Endometrium (tissue), 2 donors: ENCODE measurements around the gene STBD1.
"Not testable (repeated sequence)": the region's sequence is repeated elsewhere in the genome, so short reads cannot be mapped to it uniquely, and the experiment has no call there.

Experiments used
- FAIRE-seq: peaks from 2 replicates; lab custom pipeline; 2012; peaks lifted over from hg19 to GRCh38; lab: Jason Lieb, UNC
- donor health status: control.
- donor health status: control.

STBD1 gene

GRCh38 chr4:76325072-76325471, 18.5 kb downstream of the STBD1 start:
- FAIRE-seq: no peak

- no peak for FAIRE-seq
Observed at GRCh38 chr4:76326515-76326914, 20.0 kb downstream of the STBD1 start.

GRCh38 chr4:76334885-76335284, 28.4 kb downstream of the STBD1 start:
- no peak for FAIRE-seq

GRCh38 chr4:76339364-76339763, 32.8 kb downstream of the STBD1 start:
- FAIRE-seq: no peak

GRCh38 chr4:76341063-76341462, 34.5 kb downstream of the STBD1 start:
- FAIRE-seq: no peak

GRCh38 chr4:76342191-76342590, 35.7 kb downstream of the STBD1 start:
- FAIRE-seq: no peak

GRCh38 chr4:76342803-76343202, 36.3 kb downstream of the STBD1 start:
- FAIRE-seq: no peak

GRCh38 chr4:76354517-76355473, 48.3 kb downstream of the STBD1 start:
- FAIRE-seq: no peak

GRCh38 chr4:76357981-76358380, 51.4 kb downstream of the STBD1 start:
- FAIRE-seq: no peak

- not testable (repeated sequence) for FAIRE-seq
Observed at GRCh38 chr4:76359881-76360466, 53.4 kb downstream of the STBD1 start.
